HG02884 (cell line): ENCODE data around the gene APLP2.

Experiments used
- ATAC-seq: cut with Tn5 transposase; IDR thresholded peaks from one replicate; pipeline ENCODE4 v1.9.1; 2021; ENCODE audit warnings: mild to moderate bottlenecking, moderate library complexity; ENCODE audit not compliant: unreplicated experiment

Gene APLP2

DNA sequence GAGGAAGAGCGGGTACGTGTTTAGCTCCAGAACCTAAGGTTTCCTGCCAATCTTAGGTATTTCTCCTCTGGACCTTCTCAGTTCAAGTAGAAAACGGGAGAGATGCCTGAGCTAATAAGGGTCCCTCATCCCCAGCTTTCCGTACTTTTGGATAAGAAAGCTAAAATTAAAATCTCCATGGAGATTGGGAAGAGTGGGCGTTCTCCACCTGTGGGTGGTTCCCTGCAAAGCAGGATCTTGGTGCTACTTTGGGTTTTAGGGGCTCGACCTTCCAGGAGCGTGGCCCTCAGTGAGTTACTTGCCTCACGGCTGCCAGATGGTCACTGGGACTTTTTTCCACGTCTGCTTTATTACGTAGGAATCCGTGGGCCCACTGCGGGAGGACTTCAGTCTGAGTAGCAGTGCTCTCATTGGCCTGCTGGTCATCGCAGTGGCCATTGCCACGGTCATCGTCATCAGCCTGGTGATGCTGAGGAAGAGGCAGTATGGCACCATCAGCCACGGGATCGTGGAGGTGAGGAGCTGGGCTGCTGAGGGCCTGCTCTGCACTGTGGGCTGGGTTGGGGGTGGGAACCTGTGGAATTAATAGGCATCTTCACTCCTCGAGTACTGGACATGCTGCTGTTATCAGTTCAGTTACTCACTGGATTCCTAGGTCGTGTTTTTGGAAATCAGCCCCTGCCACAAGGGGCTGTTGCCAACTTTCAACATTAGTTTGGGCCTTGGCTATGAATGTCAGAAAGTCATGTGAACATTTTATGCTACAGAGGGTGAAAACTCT, 72.1 kb downstream of the APLP2 start:
- no peak for ATAC-seq

DNA sequence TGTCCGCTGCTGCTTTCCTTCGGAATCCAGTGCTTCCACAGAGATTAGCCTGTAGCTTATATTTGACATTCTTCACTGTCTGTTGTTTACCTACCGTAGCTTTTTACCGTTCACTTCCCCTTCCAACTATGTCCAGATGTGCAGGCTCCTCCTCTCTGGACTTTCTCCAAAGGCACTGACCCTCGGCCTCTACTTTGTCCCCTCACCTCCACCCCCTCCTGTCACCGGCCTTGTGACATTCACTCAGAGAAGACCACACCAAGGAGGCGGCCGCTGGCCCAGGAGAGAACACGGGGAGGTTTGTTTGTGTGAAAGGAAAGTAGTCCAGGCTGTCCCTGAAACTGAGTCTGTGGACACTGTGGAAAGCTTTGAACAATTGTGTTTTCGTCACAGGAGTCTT, 74.4 kb downstream of the APLP2 start:
- no peak for ATAC-seq

DNA sequence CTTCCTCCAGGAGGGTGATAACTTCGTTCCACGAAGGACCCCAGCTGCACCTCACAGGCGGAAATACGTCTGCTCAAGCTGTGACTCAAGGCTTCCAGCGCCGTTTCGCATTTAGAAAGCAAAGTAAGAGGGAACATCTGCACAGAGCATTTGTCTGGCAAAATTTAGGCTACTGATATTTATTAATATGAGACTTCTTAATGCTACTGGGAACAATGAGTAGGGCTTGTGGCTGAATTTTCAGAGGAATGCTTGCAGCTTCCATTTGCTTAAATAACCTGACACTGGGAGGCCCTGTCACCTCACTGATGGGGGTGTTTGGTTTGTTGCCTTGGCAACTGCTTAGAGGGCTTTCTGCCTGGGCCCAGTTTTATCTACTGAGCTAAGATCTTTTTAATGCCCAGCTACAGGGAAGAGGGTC, 75.2 kb downstream of the APLP2 start:
- no peak for ATAC-seq

DNA sequence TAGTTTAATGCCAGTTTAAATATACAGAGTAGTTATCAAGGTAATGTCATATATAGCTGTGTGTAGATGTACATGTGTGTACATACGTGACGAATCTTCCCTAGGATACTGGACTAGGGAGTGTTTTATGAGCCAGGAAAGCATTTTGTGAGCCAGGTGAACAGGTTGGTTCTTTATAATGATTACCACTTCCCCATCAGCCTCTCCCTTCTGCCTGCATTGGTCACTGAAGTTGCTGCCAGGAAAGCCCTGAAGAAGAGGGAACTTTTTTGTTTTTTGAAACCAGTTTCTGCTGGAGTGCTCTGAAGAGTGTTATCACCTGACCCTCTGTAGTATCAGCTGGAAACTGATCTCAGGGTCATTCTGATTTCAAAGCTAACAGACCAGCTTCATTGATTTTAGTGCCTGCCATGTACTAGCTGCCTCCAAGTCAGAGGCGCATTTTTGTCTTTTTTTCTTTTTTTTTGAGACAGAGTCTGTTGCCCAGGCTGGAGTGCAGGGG, 75.7 kb downstream of the APLP2 start:
- no peak for ATAC-seq

DNA sequence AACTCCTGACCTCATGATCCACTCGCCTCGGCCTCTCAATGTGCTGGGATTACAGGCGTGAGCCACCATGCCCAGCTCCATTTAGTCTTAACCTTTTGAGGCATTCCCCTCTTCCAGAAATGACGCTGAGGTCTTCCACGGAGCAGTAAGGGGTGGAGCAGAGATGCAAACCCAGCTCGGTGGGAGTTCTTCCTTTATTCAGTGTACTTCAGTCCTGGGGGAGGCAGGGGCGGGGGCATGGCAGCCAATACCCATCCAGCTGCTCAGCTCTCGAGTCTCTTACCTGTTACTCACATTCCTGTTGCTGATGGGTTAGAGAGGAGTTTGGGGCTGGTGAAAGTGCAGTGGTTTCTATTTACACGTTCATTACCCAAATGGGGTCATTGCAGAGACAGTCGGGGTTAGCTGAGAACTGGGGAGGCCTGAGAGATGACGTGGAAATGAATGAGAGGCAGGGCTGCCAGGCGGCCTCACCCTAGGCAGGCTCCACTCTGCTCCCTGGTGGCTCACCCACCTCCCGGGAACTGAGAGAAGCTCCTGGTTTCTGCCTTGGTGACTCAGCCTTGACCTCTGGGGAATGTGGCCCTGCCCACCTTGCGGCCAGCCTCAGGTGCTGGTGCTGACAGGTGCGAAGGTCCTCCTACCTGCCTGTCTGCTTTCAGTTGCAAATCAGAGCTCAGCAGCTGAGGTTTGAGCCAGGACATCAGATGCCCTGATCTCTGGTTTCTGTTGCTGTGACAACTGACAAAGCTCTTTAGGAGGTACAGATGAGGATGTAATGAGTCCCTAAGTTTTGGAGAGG, 76.5 kb downstream of the APLP2 start:
- ATAC-seq: no peak

DNA sequence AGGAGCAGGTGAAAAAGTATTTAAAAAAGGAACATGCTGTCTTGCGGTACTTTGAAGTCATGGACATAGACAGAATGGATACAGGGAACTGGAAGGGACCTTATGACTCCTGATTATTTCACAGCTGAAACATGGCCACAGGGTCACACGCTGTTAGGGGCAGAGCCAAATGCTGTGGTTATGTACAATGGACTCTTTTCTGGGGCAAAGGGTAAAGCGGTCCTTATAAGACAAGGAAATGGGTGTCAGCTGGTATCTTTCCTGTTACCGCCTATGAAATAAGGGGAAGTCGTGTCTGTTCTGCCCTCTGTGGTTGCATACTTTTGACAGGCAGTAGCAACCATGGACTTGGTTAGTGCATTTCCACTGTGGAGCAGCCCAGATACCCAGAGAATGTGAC, 77.1 kb downstream of the APLP2 start:
- ATAC-seq: no peak

DNA sequence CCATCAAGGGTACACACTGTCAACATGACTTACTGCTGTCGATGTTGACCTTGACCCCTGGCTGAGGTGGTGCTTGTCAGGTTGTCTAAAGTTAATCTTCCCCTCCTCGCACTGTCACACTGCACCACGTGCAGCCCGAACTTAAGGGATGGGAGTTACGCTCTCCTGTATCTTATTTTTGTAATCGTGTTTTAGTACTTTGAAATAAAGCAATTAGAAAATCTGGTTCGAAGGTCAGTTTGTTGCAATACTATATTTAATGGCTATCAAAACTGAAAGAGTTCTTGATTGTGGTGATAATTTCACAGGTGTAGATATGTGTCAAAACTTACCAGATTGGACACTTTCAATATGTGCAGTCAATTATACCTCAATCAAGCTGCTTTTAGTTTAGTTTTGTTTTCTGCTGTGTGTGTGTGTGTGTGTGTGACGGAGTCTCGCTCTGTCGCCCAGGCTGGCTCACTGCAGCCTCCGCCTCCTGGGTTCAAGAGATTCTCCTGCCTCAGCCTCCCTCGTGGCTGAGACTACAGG, 79.2 kb downstream of the APLP2 start:
- ATAC-seq: no peak

DNA sequence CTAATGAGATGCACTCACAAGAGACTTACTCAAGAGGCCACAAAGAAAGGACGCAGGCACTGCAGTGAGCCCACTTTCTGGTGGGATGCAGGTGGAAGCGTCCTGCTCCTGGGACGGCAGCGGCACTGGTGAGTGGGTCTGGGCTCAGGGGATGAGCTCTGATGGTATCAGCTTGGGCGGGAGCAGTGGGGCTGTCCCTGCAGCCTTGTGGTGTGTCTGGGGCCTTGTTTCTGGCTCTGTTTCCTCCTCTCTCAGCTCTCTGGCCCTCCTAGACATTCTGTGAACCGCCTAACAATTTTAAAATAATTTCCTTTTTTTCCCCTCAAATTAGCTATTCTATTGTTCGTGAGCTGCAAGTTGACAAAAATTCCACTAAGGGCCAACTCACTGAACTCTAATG, 81.1 kb downstream of the APLP2 start:
- peak; percentile 54 for ATAC-seq

DNA sequence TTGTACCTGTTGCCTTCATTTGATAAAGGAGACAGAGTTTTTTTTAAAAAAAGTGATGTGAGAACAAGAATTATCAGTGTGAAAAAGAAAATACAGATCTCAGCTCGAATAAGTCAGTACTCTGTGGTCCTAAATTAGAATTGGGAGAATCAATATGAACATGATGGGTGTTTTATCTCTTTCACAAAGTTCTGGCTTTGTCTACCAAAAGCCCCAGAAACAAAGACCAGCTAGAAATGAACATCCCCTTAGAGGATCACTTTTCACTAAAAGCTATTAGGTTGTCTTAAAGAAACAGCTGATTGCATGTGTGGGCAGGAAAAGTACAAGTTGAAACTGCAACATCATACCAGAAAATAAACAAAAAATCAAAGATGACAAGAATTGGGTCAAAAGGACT, 81.5 kb downstream of the APLP2 start:
- ATAC-seq: peak; percentile 47

DNA sequence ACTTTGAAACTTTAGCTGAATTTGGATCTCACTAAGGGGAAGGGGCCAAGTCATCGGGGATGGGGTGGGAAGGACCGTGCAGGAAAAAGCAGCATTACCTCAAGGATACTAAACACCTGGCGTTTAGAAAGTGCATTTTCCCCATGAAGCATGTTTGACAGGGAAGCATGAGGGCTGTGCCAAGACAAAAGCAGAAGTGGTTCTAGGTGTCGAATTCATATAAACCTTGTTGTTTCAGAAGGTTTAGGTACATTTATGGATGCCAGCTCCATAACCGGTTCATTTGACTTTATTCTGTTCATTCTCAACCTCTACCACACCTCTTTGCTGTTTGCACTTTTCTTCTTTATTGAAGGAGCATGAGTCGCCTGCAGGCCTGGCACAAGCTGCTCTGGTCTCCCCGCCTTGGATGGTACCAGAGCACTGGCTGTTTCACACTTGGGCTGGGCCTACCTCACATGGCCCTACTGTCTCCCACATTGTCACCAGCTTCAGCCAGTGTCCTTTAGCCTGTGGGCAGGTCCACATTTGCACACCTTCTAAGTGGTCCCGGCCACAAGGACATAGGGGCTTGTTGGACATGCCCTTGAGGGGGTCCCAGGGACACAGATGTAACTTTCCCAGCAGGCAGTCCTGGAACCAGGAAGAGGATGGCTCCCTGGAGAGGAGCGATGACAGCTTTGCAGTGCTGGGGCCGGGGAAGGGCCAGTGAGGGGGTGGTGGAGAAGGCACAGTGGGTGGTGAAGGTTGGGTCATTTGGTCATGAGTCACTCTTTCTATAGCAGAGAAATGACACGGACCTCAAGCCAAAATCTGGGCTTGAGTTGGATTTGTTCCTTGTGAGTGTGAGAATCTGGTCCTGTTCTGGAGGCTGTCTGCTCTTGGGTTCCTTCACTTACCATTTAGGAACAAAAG, 86.7 kb downstream of the APLP2 start:
- ATAC-seq: no peak

DNA sequence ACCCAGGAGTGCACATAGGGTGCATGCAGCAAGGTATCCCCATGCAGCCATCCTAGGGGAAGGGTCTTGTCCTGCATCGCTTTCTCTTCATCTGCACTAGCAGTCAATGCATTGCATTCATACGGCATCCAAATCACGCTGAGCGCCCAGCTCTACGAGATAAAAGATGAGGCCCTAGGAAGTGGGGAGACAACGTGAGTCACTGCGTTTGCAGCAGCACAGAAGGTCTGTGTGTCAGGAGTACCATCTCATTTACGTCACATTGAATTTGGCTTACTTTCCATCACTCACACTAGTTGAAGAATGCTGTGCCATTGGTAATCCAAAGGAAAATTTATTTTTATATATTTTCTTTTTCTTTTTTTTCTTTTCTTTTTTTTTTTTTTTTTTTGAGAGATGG, 87.4 kb downstream of the APLP2 start:
- no peak for ATAC-seq

DNA sequence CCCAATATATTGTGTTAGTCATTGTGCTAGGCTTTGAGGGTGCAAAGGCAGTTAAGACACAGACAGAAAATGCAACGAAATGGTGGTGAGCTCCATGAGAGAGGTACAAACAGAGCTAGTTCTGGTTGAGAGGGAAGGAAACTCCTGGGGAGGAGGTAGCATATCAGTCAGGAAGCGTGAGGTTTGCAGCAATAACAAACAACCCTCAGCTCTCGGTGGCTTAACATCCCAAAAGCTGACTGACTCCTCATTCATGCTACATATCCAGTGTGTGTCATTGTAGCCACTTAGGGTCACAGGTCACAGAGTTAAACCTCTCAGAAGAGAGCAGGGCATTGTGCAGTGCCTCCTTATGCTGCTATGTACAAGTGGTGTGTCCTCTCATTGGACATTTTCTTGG, 88.1 kb downstream of the APLP2 start:
- no peak for ATAC-seq

DNA sequence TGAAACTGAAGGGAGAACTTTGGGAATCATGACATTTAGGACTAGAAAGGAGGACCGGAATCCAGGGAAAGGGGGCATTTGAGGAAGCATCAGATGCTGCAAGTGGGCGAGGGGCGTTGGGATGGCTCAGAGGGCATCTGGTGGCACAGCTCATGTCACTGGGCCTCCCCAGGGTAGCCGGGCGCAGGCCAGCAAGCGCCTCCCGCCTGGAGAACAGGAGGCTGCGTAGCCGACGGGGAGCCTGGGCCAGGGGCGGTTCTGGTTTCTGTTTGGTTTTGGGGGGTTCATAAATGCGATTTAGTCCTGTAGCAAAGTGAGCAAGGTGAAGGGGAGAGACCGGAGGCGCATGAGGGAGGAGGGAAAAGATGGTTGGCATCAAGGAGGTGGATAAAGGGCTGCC, 89.4 kb downstream of the APLP2 start:
- ATAC-seq: no peak

DNA sequence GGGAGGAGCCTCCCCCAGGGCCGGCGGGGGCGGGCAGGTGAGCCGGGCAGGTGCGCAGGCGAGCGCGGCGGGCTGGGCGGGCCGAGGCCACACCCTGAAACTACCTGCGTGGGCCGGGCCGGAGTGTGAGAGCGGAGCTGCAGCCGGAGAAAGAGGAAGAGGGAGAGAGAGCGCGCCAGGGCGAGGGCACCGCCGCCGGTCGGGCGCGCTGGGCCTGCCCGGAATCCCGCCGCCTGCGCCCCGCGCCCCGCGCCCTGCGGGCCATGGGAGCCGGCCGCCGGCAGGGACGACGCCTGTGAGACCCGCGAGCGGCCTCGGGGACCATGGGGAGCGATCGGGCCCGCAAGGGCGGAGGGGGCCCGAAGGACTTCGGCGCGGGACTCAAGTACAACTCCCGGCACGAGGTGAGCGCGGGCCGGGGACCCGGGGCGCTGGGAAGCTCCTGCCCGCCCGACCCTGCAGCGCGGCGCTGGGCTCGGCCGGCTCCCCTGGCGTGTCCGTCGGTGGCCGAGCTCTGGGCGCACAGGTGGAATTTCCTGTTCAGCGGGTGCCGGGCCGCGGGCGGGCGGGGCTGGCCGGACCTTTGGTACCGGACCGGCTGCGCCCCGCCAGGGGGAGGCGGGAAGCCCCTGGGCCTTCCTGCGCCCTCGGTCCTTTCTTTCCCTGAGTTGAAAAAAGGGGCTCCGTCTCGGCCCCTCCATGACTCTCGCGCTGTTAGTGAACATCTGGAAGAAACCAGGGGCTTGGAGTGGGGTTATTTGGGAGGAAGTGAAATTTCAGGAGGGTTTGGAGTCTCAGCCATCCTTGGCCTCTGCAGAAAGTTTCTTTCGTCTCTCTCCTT, 90.2 kb downstream of the APLP2 start, which contains the start of gene ST14:
TSS of gene ST14 (plus strand) at position 126 of the 841 bp plus-strand sequence. CDS start at position 324, 198 bp downstream.
- ATAC-seq: no peak

DNA sequence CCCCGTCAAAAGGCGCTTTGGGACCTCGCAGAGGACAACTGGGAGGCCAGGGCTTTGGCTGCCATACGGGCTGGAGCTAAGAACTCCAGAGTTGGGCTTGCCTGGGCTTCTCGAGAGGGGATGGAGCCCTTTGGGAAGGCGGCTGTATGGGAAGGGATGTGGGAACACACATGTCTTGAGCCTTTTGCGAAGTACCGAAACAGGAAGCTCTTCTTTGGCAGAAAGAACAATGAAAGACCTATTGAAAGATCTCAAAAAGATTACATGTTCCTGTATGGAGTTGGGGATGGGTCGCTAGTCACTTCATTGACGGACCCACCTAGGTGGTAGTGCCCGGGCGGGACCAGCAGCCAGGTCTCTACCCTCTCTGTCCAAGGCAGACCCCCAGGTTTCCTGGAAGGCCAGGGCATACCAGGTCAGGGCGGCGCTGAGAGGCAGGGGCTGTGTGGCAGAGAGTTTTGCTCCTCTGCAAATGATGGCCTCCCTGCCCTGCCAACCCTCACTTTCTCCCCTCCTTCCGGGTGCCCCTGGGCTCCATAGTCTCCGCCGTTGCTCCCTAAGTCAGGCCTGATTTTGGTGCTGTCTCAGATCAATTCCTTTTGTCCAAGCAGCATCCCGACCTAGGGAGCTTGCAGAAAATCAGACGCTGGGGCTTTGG, 90.9 kb downstream of the APLP2 start:
- no peak for ATAC-seq

DNA sequence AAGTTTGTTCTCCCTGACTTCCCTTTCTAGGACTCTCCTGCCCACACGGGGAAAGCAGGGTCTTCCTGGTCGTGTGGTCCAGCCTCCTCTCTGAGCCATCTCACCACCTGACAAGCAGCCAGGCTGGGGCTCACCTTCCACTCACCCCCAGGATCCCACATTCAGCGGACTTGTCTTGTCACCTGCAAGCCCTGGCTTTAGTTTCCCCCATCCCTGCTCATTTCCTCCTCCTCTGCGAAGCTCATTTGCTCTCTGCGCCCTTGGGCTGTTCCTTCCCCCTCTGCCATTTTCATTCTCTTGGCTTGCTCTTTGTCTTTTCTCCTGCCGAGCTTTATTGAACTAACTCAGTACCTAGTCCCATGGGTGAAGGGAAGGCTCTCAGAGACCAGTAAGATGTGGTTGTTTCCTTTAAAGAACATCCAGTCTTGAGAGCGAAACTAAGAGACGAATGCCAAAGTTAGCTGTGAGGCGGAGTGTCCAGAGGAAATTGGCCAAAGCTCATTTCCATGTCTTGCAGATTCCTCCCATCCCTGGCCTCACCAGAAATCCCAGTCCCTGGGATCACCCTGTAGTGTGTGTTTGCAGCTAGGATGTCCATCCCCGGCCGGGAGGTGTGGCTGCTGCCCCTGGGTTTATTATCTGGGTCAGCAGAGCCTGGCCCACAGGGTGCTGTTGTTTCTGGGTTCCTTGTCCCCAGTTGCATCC, 91.9 kb downstream of the APLP2 start:
- no peak for ATAC-seq

DNA sequence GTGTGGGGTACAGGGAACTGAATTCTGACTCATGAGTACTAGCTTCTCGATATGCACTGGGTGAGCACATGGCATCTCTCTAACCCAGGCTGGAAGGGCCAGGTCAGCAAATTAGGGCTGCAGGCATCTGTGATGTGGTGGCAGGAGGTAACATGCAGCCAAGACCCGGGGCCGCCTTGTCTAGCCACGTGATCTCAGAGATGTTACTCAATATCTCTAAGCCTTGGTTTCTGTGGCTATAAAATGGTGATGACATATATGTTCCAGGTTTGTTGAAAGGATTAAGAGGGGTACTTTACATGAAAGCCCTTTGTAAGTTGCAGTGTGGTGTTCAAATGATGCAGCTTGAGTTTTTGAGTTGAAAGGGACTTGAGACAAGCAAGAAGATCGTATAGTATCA, 93.0 kb downstream of the APLP2 start:
- no peak for ATAC-seq

DNA sequence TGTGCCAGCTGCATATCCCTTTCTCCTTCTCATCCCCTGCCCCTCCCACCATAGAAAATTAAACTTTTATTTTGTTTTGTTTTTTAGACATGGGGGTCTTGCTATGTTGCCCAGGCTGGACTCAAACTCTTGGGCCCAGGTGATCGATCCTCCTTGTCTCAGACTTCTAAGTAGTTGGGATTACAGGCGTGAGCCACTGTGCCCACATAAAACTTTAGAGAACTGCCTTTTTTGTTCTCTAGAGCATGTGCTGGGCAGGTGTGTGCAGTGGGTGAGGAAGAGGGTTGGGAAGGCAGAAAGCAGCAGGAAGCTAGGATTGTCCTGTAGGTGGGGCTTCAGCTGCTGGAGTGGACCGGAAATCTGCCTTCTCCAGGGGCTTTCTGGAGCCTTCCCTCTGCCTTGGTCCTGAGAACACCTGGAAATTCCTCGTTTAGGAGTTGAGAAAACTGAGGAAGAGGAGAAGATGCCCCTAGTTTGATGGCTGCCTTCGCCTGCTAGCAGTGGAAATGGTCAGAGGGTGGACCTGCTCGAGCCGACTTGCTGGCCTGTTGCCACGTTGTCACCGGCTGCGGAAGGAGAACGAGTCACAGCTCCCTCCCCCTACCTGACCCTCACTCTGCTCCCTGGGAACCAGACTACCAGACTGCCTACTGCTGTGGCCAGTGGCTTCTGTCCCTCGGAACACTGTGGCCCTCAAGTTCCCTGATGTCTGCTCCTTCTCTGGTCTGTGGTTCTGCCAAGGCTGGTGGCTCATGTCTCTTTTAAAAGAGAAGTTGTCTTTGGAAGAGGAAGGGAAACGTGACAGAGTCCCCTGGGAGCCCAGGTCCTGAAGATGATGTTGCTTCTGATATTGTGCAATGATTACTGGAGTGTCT, 93.9 kb downstream of the APLP2 start:
- ATAC-seq: no peak
